ENCODE results near the gene MED7. TPM values are rescaled to one million over a fixed set of nuclear protein-coding genes. Genes with fewer than 3 reads are reported as not detected.

Gene MED7
- total and polyA plus RNA-seq, 10 of the 15 experiments (the other 5 are each of a cell fraction or from before 2014, with no cell fraction given), result 9.3 to 47.7 (median 22.7) TPM

DNA sequence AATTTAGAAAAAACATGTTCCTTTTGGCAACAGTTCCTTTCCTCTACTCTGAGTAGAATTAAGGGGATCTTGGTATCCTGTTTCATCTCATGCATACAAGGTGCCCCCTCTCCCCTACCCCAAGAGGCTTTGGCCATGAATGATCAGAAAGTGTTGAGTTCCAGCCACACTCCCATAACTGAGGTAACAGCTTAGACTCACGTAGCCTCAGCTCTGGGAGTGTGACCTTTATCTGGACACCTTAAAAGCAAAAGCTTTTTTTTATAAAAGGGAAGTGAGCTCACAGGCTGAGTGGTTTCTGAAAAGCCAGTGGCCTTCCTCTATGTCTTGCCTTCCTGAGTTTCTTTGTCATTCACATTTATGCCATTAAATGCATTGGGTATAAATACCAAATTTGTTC, 32.9 kb downstream of the MED7 start (continued):
- TF ChIP-seq HSF1 (IDR thresholded peaks at IDR 0.05; ENCODE audit: low read depth, low read length) (no peak), CHD1 (IDR thresholded peaks at IDR 0.05; ENCODE audit: low read depth, low read length) (no peak), SPI1 (IDR thresholded peaks at IDR 0.05; ENCODE audit: borderline replicate concordance, insufficient read depth, low read depth, low read length) (peak; percentile 89), RUNX3 (IDR thresholded peaks at IDR 0.05; ENCODE audit: low read length) (peak; percentile 60; the same call in 1 of the 2 replicates), JUNB (IDR thresholded peaks at IDR 0.05) (peak; percentile 43; the same call in 1 of the 2 replicates), PBX3 (IDR thresholded peaks at IDR 0.05; ENCODE audit: insufficient replicate concordance, low read depth, low read length) (no peak), MEF2B (IDR thresholded peaks at IDR 0.05; ENCODE audit: partially characterized antibody, poor library complexity, severe bottlenecking) (no peak), ATF2 (IDR thresholded peaks at IDR 0.05; ENCODE audit: low read length) (peak; percentile 64; the same call in 1 of the 2 replicates), RELB (IDR thresholded peaks at IDR 0.05; ENCODE audit: low read depth) (peak; percentile 37; the same call in 1 of the 2 replicates), TAF1 (IDR thresholded peaks at IDR 0.05; ENCODE audit: borderline replicate concordance, low read depth, low read length) (no peak), STAT3 (IDR thresholded peaks at IDR 0.05; ENCODE audit: low read depth, low read length) (no peak), BCL11A (IDR thresholded peaks at IDR 0.05; ENCODE audit: low read depth, low read length) (peak; percentile 28; the same call in 1 of the 2 replicates), EP300 (IDR thresholded peaks at IDR 0.05; ENCODE audit: borderline replicate concordance in 1 of 2, control insufficient read depth in 1 of 2, low read depth in 2 of 2, low read length in 2 of 2) (peak in 1 of 2 experiments; percentile 40; a peak in 1 of 4 replicates), SREBF1 (IDR thresholded peaks at IDR 0.05; ENCODE audit: low read length) (no peak), NRF1 (conservative IDR thresholded peaks at IDR 0.05; ENCODE audit: low read depth, low read length) (no peak), TCF3 (IDR thresholded peaks at IDR 0.05; ENCODE audit: borderline replicate concordance, insufficient read depth, low read depth, low read length) (no peak), POLR2AphosphoS5 (IDR thresholded peaks at IDR 0.05; ENCODE audit: low read length) (0 out of 2 replicates have a peak, but pooled peaks have one; percentile 32), JUND (IDR thresholded peaks at IDR 0.05; ENCODE audit: low read depth, low read length) (no peak), FOS (IDR thresholded peaks at IDR 0.05; ENCODE audit: borderline replicate concordance, extremely low read depth, insufficient read length) (no peak), ZBED1 (IDR thresholded peaks at IDR 0.05; ENCODE audit: borderline replicate concordance) (no peak), POU2F2 (IDR thresholded peaks at IDR 0.05; ENCODE audit: borderline replicate concordance, low read depth, low read length) (0 out of 3 replicates have a peak, but pooled peaks have one; percentile 36)
- TF ChIP-seq, protein P1, sequence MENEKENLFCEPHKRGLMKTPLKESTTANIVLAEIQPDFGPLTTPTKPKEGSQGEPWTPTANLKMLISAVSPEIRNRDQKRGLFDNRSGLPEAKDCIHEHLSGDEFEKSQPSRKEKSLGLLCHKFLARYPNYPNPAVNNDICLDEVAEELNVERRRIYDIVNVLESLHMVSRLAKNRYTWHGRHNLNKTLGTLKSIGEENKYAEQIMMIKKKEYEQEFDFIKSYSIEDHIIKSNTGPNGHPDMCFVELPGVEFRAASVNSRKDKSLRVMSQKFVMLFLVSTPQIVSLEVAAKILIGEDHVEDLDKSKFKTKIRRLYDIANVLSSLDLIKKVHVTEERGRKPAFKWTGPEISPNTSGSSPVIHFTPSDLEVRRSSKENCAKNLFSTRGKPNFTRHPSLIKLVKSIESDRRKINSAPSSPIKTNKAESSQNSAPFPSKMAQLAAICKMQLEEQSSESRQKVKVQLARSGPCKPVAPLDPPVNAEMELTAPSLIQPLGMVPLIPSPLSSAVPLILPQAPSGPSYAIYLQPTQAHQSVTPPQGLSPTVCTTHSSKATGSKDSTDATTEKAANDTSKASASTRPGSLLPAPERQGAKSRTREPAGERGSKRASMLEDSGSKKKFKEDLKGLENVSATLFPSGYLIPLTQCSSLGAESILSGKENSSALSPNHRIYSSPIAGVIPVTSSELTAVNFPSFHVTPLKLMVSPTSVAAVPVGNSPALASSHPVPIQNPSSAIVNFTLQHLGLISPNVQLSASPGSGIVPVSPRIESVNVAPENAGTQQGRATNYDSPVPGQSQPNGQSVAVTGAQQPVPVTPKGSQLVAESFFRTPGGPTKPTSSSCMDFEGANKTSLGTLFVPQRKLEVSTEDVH (IDR thresholded peaks at IDR 0.05; ENCODE audit: low read depth, partially characterized antibody), result no peak

Data from GM12878 (cell line).